ENCODE measurements around the gene FBXO28.

FBXO28 gene

DNA sequence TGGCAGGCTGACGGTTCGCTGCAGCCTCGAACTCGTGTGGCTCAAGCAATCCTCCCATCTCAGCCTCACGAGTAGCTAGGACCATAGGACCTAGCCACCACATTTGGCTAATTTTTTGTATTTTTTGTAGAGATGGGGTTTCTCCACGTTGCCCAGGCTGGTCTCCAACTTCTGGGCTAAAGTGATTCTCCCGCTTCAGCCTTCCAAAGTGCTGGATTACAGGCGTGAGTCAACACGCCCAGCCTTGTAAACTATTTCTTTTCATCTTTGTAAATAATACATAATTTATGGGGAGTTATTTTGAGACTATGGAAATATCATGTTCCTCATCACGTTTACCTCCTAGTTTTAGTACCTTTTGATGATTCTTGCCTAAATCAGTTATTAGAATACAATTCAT is 906 bp upstream of the FBXO28 start:
- no peak overlapping the region for H3K27ac ChIP-seq
- TF ChIP-seq ZFX (IDR thresholded peaks at IDR 0.05) = no peak
- TF ChIP-seq, protein P1, sequence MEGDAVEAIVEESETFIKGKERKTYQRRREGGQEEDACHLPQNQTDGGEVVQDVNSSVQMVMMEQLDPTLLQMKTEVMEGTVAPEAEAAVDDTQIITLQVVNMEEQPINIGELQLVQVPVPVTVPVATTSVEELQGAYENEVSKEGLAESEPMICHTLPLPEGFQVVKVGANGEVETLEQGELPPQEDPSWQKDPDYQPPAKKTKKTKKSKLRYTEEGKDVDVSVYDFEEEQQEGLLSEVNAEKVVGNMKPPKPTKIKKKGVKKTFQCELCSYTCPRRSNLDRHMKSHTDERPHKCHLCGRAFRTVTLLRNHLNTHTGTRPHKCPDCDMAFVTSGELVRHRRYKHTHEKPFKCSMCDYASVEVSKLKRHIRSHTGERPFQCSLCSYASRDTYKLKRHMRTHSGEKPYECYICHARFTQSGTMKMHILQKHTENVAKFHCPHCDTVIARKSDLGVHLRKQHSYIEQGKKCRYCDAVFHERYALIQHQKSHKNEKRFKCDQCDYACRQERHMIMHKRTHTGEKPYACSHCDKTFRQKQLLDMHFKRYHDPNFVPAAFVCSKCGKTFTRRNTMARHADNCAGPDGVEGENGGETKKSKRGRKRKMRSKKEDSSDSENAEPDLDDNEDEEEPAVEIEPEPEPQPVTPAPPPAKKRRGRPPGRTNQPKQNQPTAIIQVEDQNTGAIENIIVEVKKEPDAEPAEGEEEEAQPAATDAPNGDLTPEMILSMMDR (conservative IDR thresholded peaks at IDR 0.05) = no peak

DNA sequence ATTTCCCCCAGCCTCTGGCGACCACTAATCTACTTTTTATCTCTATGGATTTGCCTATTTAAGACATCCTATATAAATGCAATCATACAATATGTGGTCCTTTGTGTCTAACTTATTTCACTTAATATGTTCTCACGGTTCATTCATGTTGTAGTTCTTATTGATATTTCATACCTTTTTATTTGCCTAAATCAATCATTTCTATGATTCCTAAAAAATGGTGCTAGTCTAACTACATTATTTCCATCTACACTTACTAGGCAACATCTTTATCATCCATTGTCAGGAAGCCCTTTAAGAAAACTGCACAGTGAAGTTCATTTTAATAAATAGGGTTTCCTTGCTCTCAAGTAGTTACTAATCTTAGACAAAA is 380 bp upstream of the FBXO28 start:
- TF ChIP-seq, protein P1 (conservative IDR thresholded peaks at IDR 0.05) = no peak
- no peak for TF ChIP-seq ZFX (IDR thresholded peaks at IDR 0.05)
- peak overlapping the region; percentile 98 for H3K27ac ChIP-seq

DNA sequence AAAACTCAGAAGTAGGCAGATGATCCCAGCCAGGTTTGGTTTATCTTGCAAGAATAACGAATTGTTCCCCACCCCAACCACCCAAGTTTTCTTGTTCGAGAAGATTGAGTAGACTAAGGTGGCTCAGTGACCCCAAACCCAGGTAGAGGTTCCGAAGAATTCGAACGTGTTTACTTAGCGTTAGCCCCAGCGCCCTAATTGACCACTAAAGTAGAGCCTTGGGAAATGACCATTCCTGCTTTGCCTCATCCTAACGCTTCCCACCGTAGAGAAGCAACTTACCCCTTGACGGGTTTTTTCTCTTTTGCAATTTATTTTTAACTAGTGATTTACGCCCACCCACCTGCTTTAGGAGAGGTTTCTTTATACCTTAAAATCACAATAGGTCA is 870 bp downstream of the FBXO28 start:
- H3K27ac ChIP-seq = peak overlapping the region; percentile 98
- TF ChIP-seq, protein P1 (conservative IDR thresholded peaks at IDR 0.05) = no peak
- TF ChIP-seq ZFX (IDR thresholded peaks at IDR 0.05) = no peak

DNA sequence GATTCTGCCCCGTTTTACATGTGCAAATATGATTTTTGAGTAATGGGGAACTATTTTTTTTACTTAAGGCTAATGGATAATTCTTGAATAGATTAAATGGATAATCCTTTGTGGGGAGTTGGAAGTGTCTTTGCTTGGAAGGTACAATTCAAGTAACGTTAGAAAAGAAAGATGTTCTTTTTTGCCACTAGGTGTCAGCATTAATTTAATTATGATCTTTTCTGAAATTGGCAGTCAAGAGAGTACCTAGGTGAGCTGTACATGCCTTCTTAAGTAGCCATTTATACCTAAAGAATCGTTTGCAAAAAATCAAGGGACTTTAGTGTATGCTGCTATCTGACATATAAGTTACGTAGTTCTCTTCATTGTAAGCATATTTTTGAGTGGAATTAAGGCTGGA is 2.2 kb downstream of the FBXO28 start:
- H3K27ac ChIP-seq = no peak overlapping the region
- TF ChIP-seq ZFX (IDR thresholded peaks at IDR 0.05) = no peak
- TF ChIP-seq, protein P1 (conservative IDR thresholded peaks at IDR 0.05) = peak; percentile 75

DNA sequence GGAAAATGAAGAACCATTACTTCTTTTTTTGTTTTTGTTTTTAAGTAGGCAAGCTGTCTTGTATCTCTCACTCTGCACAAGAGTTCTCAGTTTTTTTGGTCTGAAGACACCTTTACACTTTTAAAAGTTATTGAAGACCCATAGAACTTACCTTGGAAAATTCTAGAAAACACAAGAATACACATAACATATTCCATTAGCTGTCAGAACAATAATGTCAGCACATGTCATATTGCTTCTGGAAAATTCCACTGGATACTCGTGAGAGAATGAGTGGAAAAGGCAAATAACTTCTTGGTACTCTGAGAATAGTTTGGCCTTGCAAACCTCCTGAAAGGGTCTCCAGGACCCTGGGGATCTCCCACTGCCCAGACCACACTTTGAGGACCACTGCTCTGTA is 4.8 kb downstream of the FBXO28 start:
- TF ChIP-seq ZFX (IDR thresholded peaks at IDR 0.05) = no peak
- TF ChIP-seq, protein P1 (conservative IDR thresholded peaks at IDR 0.05) = no peak
- no peak overlapping the region for H3K27ac ChIP-seq

DNA sequence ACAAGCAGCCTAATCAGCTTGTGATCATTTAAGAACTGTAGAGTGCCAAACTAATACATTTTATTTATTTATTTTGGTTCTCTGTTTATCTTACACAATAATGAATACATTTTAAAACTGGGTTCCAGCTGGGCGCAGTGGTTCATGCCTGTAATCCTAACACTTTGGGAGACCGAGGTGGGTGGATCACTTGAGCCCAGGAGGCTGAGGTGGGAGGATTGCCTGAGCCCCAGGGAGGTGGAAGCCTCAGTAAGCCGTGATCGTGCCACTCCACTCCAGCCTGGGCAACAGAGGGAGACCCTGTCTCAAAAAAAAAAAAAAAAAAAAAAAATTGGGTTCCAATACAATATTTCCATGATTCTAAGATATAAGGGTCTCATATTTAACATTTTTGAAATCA is 9.2 kb downstream of the FBXO28 start:
- TF ChIP-seq, protein P1 (conservative IDR thresholded peaks at IDR 0.05) = no peak
- TF ChIP-seq ZFX (IDR thresholded peaks at IDR 0.05) = no peak
- no peak overlapping the region for H3K27ac ChIP-seq

DNA sequence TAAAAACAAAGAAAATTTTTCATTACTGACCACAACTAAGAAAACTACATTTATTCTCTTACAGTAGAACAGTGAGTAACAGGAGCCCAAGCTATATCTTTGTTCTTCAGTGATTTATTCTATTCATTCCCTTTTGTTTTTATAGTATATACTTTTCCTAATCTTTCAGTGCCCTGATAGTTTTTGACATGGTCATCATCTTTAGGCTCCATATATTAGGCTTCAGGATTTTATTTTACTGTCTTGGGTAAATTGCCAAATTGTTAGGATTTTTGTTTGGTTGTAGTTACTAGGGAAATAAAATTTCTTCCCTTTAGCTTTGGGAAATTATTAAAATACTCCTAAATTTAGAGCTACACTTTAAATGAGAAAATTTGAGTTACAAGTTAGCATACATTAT is 10.3 kb downstream of the FBXO28 start:
- no peak overlapping the region for H3K27ac ChIP-seq
- TF ChIP-seq, protein P1 (conservative IDR thresholded peaks at IDR 0.05) = no peak

All from C4-2B (cell line).